HepG2 (cell line): ENCODE measurements around the gene GALNT12. TPM values are rescaled to one million over a fixed set of nuclear protein-coding genes. Genes with fewer than 3 reads are reported as not detected.

Experiments
- ATAC-seq: fragments of 200-7000 bp; cut with Tn5 transposase; 3 replicates; pipeline ENCODE4 v1.9.1; 2020; ENCODE audit warnings: mild to moderate bottlenecking, moderate library complexity
- BruUV-seq: library from RNA; stranded (reverse); fragments of 400-500 nt; replicated peaks from 2 replicates; lab custom pipeline; 2021; lab: Mats Ljungman, UMichigan
- CTCF ChIA-PET: fragments of 300-600 bp; formaldehyde crosslinking; extraction: SDS; loops from one replicate; lab custom pipeline; 2021; ENCODE audit warnings: low total read pairs, inconsistent platforms, low intra/inter-chr PET ratio; lab: Yijun Ruan, JAX
- POLR2A ChIA-PET: fragments of 350-600 bp; sonication (Branson Sonifier 250); formaldehyde crosslinking; loops from one replicate; lab custom pipeline; 2020; ENCODE audit warnings: antibody characterized with exemption, inconsistent platforms; lab: Yijun Ruan, JAX
- DNase-seq: peaks from one replicate; pipeline ENCODE4 v3.0.0-alpha.2; 2015; ENCODE audit warnings: low spot score
- FAIRE-seq: peaks from 3 replicates; lab custom pipeline; 2011; peaks lifted over from hg19 to GRCh38; lab: Jason Lieb, UNC
- H2AFZ ChIP-seq: one replicate; pipeline ENCODE4 v1.6.1; 2011; ENCODE audit warnings: low read length, inconsistent platforms
- H3K27ac ChIP-seq: fragments of 300-600 bp; 3 replicates; pipeline ENCODE4 v1.8.0; 2011; ENCODE audit warnings: mixed run types, mild to moderate bottlenecking, mixed read lengths, low read length, inconsistent platforms; ENCODE audit not compliant: insufficient read depth; ENCODE audit errors: extremely low read length
- H3K27me3 ChIP-seq, 2 experiments: fragments of 200-600 bp in 1 of 2; 2 replicates in 1 of 2; 3 replicates in 1 of 2; pipeline versions ENCODE4 v1.6.0 to v1.8.0; 2011; ENCODE audit warnings: low read length in 2 of 2, mild to moderate bottlenecking in 2 of 2, moderate library complexity in 2 of 2, inconsistent platforms in 1 of 2; ENCODE audit not compliant: insufficient read depth in 2 of 2, control insufficient read depth in 1 of 2
- H3K36me3 ChIP-seq, 2 experiments: fragments of 200-600 bp in 1 of 2; replicated peaks in 1 of 2; 2 replicates in 1 of 2; 3 replicates in 1 of 2; pipeline versions ENCODE4 v1.5.1 to v1.8.0; 2011; ENCODE audit warnings: low read length in 2 of 2, inconsistent platforms in 1 of 2; ENCODE audit not compliant: insufficient read depth in 2 of 2, control insufficient read depth in 1 of 2
- H3K4me1 ChIP-seq: 2 replicates; pipeline ENCODE4 v1.5.1; 2012; ENCODE audit warnings: low read length, inconsistent platforms; ENCODE audit not compliant: insufficient read depth
- H3K4me2 ChIP-seq: 2 replicates; pipeline ENCODE4 v1.6.0; 2011; ENCODE audit warnings: low read depth, low read length, inconsistent platforms
- H3K4me3 ChIP-seq, 3 experiments: fragments of 200-600 bp in 1 of 3; sonication (generic), shearing (Covaris generic) in 1 of 3; replicated peaks in 1 of 3; 2 replicates each; pipeline ENCODE4 v1.5.1; 2011 to 2016; ENCODE audit warnings: low read length in 3 of 3, inconsistent platforms in 2 of 3, low read depth in 2 of 3, mild to moderate bottlenecking in 2 of 3, control low read depth in 1 of 3, mixed read lengths in 1 of 3; ENCODE audit not compliant: insufficient read depth in 1 of 3
- H3K79me2 ChIP-seq: one replicate; pipeline ENCODE4 v1.6.1; 2011; ENCODE audit warnings: low read length, inconsistent platforms; ENCODE audit not compliant: insufficient read depth
- H3K9ac ChIP-seq: 2 replicates; pipeline ENCODE4 v1.6.0; 2011; ENCODE audit warnings: mild to moderate bottlenecking, low read depth, low read length, inconsistent platforms; ENCODE audit not compliant: insufficient read depth
- H3K9me3 ChIP-seq: 2 replicates; pipeline ENCODE4 v1.5.1; 2012; ENCODE audit warnings: mild to moderate bottlenecking, low read length
- H4K20me1 ChIP-seq: 2 replicates; pipeline ENCODE4 v1.6.0; 2011; ENCODE audit warnings: inconsistent platforms, mild to moderate bottlenecking, low read length, moderate library complexity; ENCODE audit not compliant: insufficient read depth
- ASH2L ChIP-seq: fragments of 300-600, 200-600 bp; sonication (generic); IDR thresholded peaks from 2 replicates; pipeline ENCODE4 v1.7.0; 2017; ENCODE audit warnings: low read depth, mild to moderate bottlenecking, moderate library complexity, mixed read lengths, low read length; ENCODE audit not compliant: insufficient read length
- CBX5 ChIP-seq: sonication (generic); formaldehyde crosslinking; IDR thresholded peaks from 2 replicates; pipeline ENCODE4 v1.4.0; 2020; ENCODE audit warnings: missing genetic modification reagents, borderline replicate concordance
- HDAC2 ChIP-seq: sonication (generic); formaldehyde crosslinking; IDR thresholded peaks from 2 replicates; pipeline ENCODE4 v1.4.0; 2020; ENCODE audit warnings: missing genetic modification reagents
- NCOA1 ChIP-seq: sonication (generic); formaldehyde crosslinking; IDR thresholded peaks from 2 replicates; pipeline ENCODE4 v1.9.0; 2021; ENCODE audit warnings: missing genetic modification reagents
- PRDM4 ChIP-seq: sonication (generic); formaldehyde crosslinking; IDR thresholded peaks from 2 replicates; pipeline ENCODE4 v1.9.0; 2021; ENCODE audit warnings: missing genetic modification reagents, borderline replicate concordance
- SP1 ChIP-seq, 2 experiments: fragments of 450-650 bp in 1 of 2; sonication (generic) in 1 of 2; formaldehyde crosslinking in 1 of 2; IDR thresholded peaks; 2 replicates each; pipeline versions ENCODE4 v1.4.0 to v1.6.1; 2016 to 2020; ENCODE audit warnings: missing genetic modification reagents in 1 of 2
- TCF7L2 ChIP-seq: IDR thresholded peaks from 2 replicates; pipeline ENCODE4 v1.6.1; 2011; ENCODE audit warnings: mild to moderate bottlenecking, low read depth, low read length, moderate library complexity
- ZNF280B ChIP-seq: sonication (generic); formaldehyde crosslinking; IDR thresholded peaks from 2 replicates; pipeline ENCODE4 v1.5.0; 2020; ENCODE audit warnings: missing genetic modification reagents, mild to moderate bottlenecking, borderline replicate concordance
- ZNF280D ChIP-seq: sonication (generic); formaldehyde crosslinking; IDR thresholded peaks from 2 replicates; pipeline ENCODE4 v1.5.1; 2020; ENCODE audit warnings: mild to moderate bottlenecking, missing genetic modification reagents
- ZSCAN12 ChIP-seq: sonication (generic); formaldehyde crosslinking; IDR thresholded peaks from 2 replicates; pipeline ENCODE4 v1.9.0; 2021; ENCODE audit warnings: mild to moderate bottlenecking, missing genetic modification reagents
- WGBS: methylation state at CpG from one replicate; pipeline ENCODE4 v1.1.6; 2017; ENCODE audit warnings: low lambda C conversion rate; 5-methylcytosine and 5-hydroxymethylcytosine counted together
- in situ Hi-C: cut with HindIII; loops from 2 replicates; pipeline ENCODE4 v1.10.0; 2017; ENCODE audit warnings: low pct_unique_long_range_greater_than_20kb; ENCODE audit not compliant: extremely low pct_ligation_motif_present
- intact Hi-C: fragments of 100-400 bp; cut with micrococcal nuclease; formaldehyde crosslinking; loops from one replicate; pipeline ENCODE4 v1.10.0; 2022; ENCODE audit not compliant: unreplicated experiment
- polyA plus RNA-seq, 8 experiments: library from polyadenylated mRNA; depleted of rRNA in 3 of 8; stranded (reverse) in 7 of 8; unstranded in 1 of 8; fragments of >200 nt; fragmentation: Illumina TruSeq in 4 of 8; extraction: Trizol in 4 of 8; gene quantifications; 2 replicates each; pipeline versions ENCODE4 v1.2.1 to v1.2.3, GENCODE V29; 2011 to 2016; ENCODE audit warnings: low read depth in 4 of 8, missing spikeins in 1 of 8, mixed read lengths in 1 of 8; ENCODE audit not compliant: insufficient read depth in 1 of 8
- total RNA-seq, 5 experiments: library from RNA; depleted of rRNA; stranded (reverse); fragments of >200 nt; fragmentation: Illumina TruSeq; extraction: Trizol; gene quantifications; 2 replicates each; pipeline ENCODE4 v1.2.3, GENCODE V29; 2016; ENCODE audit warnings: low read depth in 1 of 5
- TF ChIP-seq, protein P1 (sequence below): sonication (generic); formaldehyde crosslinking; conservative IDR thresholded peaks from 2 replicates; pipeline ENCODE4 v1.4.0; 2020; ENCODE audit warnings: missing genetic modification reagents

GALNT12 gene
- total and polyA plus RNA-seq, 2 of the 13 experiments (the other 11 are each of a cell fraction or from before 2014, with no cell fraction given): 0.07 TPM; not detected in 1

DNA sequence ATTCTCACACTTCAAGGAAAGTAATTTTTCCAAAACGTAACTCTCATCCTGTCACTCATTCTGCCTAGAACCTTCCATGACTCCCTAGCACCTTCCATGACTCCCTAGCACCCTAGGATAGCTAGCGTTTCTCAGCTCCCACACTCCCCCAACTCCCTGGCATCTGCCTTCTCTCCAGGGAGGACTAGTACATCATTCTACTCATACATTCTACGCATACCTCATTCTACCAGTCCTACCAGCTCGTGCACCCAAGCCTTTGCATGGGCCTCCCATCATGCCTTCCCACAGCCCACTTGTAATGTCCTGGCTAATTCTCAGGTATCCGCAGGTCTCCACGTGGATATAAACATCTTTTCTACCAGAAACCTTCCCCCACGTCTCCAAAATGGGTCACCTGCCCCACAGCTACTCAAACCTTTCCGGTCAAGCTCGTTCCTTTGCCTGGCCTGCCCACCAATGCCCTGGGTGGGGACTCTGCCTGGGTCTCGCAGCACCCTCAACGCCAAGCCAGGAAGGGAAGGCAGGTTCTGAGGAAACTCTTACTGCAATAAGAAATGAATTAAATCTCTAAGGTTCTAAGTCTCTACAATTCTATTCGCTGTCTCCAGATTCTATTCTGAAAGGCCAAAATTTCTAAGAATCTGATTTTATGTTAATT, 12.0 kb upstream of the GALNT12 start:
- H3K9me3 ChIP-seq: 0 out of 2 replicates have a peak, but pooled peaks cover 9% of the 10 kb centered on the region
- TF ChIP-seq SP1 (IDR thresholded peaks at IDR 0.05) (no peak), SP1 (CRISPR knock-in tag; IDR thresholded peaks at IDR 0.05) (no peak), HDAC2 (no peak), PRDM4 (CRISPR knock-in tag) (no peak), ASH2L (no peak), NCOA1 (no peak), ZSCAN12 (CRISPR knock-in tag) (no peak), ZNF280D (CRISPR knock-in tag) (no peak), TCF7L2 (no peak), CBX5 (CRISPR knock-in tag) (no peak), ZNF280B (CRISPR knock-in tag) (no peak)
- TF ChIP-seq, protein P1, sequence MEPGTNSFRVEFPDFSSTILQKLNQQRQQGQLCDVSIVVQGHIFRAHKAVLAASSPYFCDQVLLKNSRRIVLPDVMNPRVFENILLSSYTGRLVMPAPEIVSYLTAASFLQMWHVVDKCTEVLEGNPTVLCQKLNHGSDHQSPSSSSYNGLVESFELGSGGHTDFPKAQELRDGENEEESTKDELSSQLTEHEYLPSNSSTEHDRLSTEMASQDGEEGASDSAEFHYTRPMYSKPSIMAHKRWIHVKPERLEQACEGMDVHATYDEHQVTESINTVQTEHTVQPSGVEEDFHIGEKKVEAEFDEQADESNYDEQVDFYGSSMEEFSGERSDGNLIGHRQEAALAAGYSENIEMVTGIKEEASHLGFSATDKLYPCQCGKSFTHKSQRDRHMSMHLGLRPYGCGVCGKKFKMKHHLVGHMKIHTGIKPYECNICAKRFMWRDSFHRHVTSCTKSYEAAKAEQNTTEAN (CRISPR knock-in tag): no peak
- peaks cover 2 to 6% of the 10 kb centered on the region in 2 experiments; a peak in 2 of 5 replicates for H3K27me3 ChIP-seq
- FAIRE-seq: no peak
- no TSS peak for BruUV-seq
- WGBS: 56% methylated on average over 12 of the region's 12 CpGs
- H3K27ac ChIP-seq: no peak overlapping the region
- no peak for DNase-seq
- H3K4me1 ChIP-seq: peaks cover 11% of the 10 kb centered on the region
- intact Hi-C loops: no loop called here
- POLR2A ChIA-PET: no interaction called here
- H2AFZ ChIP-seq: no peak overlapping the region
- H3K4me2 ChIP-seq: peak overlapping the region; percentile 83
- in situ Hi-C loops: no loop called here
- H4K20me1 ChIP-seq: peaks cover 3% of the 10 kb centered on the region; the same call in 1 of the 2 replicates
- no peaks in the 10 kb centered on the region for H3K36me3 ChIP-seq
- peak overlapping the region; percentile 64; the same call in 1 of the 2 replicates for H3K9ac ChIP-seq
- H3K79me2 ChIP-seq: no peaks in the 10 kb centered on the region
- no peak for ATAC-seq
- peak overlapping the region; percentile 64 to 74 (median 66) for H3K4me3 ChIP-seq
- CTCF ChIA-PET: interaction anchor here (1.3 to 1.4 kb wide), 2 partner anchors 20 to 480 kb away, joined by 4 to 5 read pairs; no protein-coding TSS in a partner anchor
